ENCODE results near the gene PAN3.

GRCh38 chr13:28106976-28107375 lies 31.4 kb upstream of the PAN3 start:
- no peak for TF ChIP-seq CTCF (IDR thresholded peaks at IDR 0.05)
- no peak for TF ChIP-seq ZFX (IDR thresholded peaks at IDR 0.05; ENCODE audit: borderline replicate concordance)

Measured in 22Rv1 (cell line).